AG04450 (cell line): Measurements from ENCODE around the gene CAPG. TPM values are rescaled to one million over a fixed set of nuclear protein-coding genes. Genes with fewer than 3 reads are reported as not detected.

ENCODE experiments used
- CTCF ChIA-PET: fragments of 300-600, 350-600 bp; formaldehyde crosslinking; extraction: SDS; loops from one replicate; lab custom pipeline; 2022; ENCODE audit warnings: antibody characterized with exemption, inconsistent platforms; lab: Charles Lee
- POLR2A ChIA-PET: fragments of 350-600 bp; formaldehyde crosslinking; extraction: SDS; loops from one replicate; lab custom pipeline; 2021; ENCODE audit warnings: antibody characterized with exemption, inconsistent platforms; lab: Yijun Ruan, JAX
- DNase-seq: peaks from one replicate; pipeline ENCODE4 v3.0.0-alpha.2; 2011; ENCODE audit warnings: low read depth, low spot score
- H3K27ac ChIP-seq: one replicate; pipeline ENCODE4 v1.5.1; 2012; ENCODE audit warnings: low read depth, low read length, control low read depth
- H3K27me3 ChIP-seq: one replicate; pipeline ENCODE4 v1.6.0; 2012; ENCODE audit warnings: low read length; ENCODE audit not compliant: control insufficient read depth, insufficient read depth
- H3K4me3 ChIP-seq: 2 replicates; pipeline ENCODE4 v1.5.1; 2011; ENCODE audit warnings: mild to moderate bottlenecking, low read depth, low read length, control low read depth
- H3K9me3 ChIP-seq: 2 replicates; pipeline ENCODE4 v1.5.1; 2012; ENCODE audit warnings: low read length; ENCODE audit not compliant: control insufficient read depth, insufficient read depth
- CTCF ChIP-seq: IDR thresholded peaks from 2 replicates; pipeline ENCODE4 v1.5.1; 2011; ENCODE audit warnings: low read depth, low read length, control low read depth, inconsistent platforms
- polyA plus RNA-seq: library from polyadenylated mRNA; depleted of rRNA; stranded (reverse); fragments of >200 nt; gene quantifications from 2 replicates; pipeline ENCODE4 v1.2.3, GENCODE V29; 2011

CAPG gene
- polyA plus RNA-seq, 1 experiment = 70.5 TPM

GRCh38 chr2:85457043-85457442 lies 46.9 kb upstream of the CAPG start:
- H3K27me3 ChIP-seq = no peaks in the 10 kb centered on the region
- no peaks in the 10 kb centered on the region for H3K9me3 ChIP-seq
- POLR2A ChIA-PET = no interaction called here
- TF ChIP-seq CTCF = no peak
- no peak overlapping the region for H3K27ac ChIP-seq
- H3K4me3 ChIP-seq = no peak overlapping the region
- DNase-seq = no peak
- CTCF ChIA-PET = no interaction called here

GRCh38 chr2:85455552-85456090 lies 45.5 kb upstream of the CAPG start:
- DNase-seq = no peak
- Histone ChIP-seq H3K4me3 (no peak overlapping the region), H3K27me3 (no peaks in the 10 kb centered on the region), H3K27ac (no peak overlapping the region), H3K9me3 (no peaks in the 10 kb centered on the region)
- POLR2A ChIA-PET = interaction anchor here (1.8 kb wide), 1 partner anchor 83 kb away, joined by 8 read pairs; the partner anchor contains the start of gene MAT2A
- no peak for TF ChIP-seq CTCF
- CTCF ChIA-PET = interaction anchor here (0.6 kb wide), 1 partner anchor 189 kb away, joined by 3 read pairs; no protein-coding TSS in a partner anchor

- no peak overlapping the region for H3K27ac ChIP-seq
- DNase-seq = no peak
- CTCF ChIA-PET = no interaction called here
- no peak for TF ChIP-seq CTCF
- no peaks in the 10 kb centered on the region for H3K9me3 ChIP-seq
- H3K4me3 ChIP-seq = no peak overlapping the region
- no peaks in the 10 kb centered on the region for H3K27me3 ChIP-seq
- POLR2A ChIA-PET = no interaction called here
These were observed 43.4 kb upstream of the CAPG start for GRCh38 chr2:85453571-85453970.

GRCh38 chr2:85452237-85452636 lies 42.1 kb upstream of the CAPG start:
- CTCF ChIA-PET = no interaction called here
- POLR2A ChIA-PET = no interaction called here

More at GRCh38 chr2:85452237-85452636, 42.1 kb upstream of the CAPG start:
- no peak for DNase-seq
- Histone ChIP-seq H3K4me3 (no peak overlapping the region), H3K27me3 (no peaks in the 10 kb centered on the region), H3K9me3 (no peaks in the 10 kb centered on the region), H3K27ac (no peak overlapping the region)
- TF ChIP-seq CTCF = no peak
